Vagina (tissue), 2 donors: ENCODE measurements around the gene NUMB.

Experiments used
- POLR2A ChIP-seq, 2 donors: fragments of 450-650 bp; IDR thresholded peaks; one replicate each; pipeline ENCODE4 v1.6.1; 2017; ENCODE audit warnings: antibody characterized with exemption in 2 of 2, mild to moderate bottlenecking in 2 of 2, moderate library complexity in 2 of 2
- POLR2AphosphoS5 ChIP-seq, 2 donors: sonication (generic); formaldehyde crosslinking; IDR thresholded peaks; one replicate each; pipeline ENCODE4 v1.9.0; 2017; ENCODE audit warnings: antibody characterized with exemption in 2 of 2, mild to moderate bottlenecking in 2 of 2, low read depth in 1 of 2; ENCODE audit not compliant: insufficient read depth in 1 of 2
- TF ChIP-seq, protein P1 (sequence below), 3 experiments: fragments of 450-650 bp in 2 of 3; fragments of 200-600 bp in 1 of 3; sonication (generic) in 1 of 3; IDR thresholded peaks; one replicate each; pipeline ENCODE4 v1.5.1; 2017 to 2019; ENCODE audit warnings: antibody characterized with exemption in 3 of 3, mild to moderate bottlenecking in 2 of 3, moderate library complexity in 2 of 3

DNA sequence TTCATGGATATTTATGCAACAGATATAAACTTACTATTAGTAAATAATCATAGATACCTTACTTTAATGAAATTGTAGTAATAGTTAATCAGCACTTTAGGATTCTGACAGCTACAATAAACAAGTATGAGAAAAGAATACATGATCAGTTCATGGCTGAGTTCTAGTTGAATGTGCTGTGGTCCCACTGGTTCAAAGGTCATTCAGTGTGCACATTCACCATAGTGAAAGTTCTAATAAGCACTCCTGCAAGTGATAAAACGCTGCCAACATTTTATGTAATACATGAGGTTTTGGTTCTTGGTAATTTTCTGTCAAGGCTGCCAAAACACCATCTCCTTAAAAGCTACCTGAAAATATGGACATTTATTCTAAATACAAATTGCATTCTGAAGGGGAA is 92.6 kb downstream of the NUMB start:
- TF ChIP-seq, protein P1, sequence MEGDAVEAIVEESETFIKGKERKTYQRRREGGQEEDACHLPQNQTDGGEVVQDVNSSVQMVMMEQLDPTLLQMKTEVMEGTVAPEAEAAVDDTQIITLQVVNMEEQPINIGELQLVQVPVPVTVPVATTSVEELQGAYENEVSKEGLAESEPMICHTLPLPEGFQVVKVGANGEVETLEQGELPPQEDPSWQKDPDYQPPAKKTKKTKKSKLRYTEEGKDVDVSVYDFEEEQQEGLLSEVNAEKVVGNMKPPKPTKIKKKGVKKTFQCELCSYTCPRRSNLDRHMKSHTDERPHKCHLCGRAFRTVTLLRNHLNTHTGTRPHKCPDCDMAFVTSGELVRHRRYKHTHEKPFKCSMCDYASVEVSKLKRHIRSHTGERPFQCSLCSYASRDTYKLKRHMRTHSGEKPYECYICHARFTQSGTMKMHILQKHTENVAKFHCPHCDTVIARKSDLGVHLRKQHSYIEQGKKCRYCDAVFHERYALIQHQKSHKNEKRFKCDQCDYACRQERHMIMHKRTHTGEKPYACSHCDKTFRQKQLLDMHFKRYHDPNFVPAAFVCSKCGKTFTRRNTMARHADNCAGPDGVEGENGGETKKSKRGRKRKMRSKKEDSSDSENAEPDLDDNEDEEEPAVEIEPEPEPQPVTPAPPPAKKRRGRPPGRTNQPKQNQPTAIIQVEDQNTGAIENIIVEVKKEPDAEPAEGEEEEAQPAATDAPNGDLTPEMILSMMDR (IDR thresholded peaks at IDR 0.05) = no peak
- TF ChIP-seq POLR2A (IDR thresholded peaks at IDR 0.05) = no peak
- TF ChIP-seq POLR2AphosphoS5 (IDR thresholded peaks at IDR 0.05; ENCODE audit: insufficient read depth in 1 of 2, low read depth in 1 of 2) = no peak
